ENCODE measurements around the gene SDK2.

DNA sequence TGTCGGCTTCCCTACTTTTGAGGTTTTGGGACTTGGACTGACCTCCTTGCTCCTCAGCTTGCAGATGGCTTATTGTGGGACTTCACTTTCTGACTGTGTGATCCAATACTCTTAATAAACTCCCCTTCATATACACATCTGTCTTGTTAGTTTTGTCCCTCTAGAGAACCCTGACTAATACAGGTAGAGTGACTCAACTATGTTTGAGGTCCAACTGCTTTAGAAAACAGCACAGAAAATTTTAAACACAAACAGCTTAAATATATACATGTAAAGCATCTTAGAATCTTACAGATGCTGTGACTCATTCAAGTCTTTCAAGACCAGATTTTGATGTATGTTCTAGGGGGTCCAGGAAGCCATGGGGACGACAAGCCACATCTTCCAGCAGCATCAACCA is 11.7 kb downstream of the SDK2 start:
- TF ChIP-seq CREB1 (CRISPR knock-in tag; IDR thresholded peaks at IDR 0.05; ENCODE audit: low read depth), result no peak
- TF ChIP-seq, protein P1, sequence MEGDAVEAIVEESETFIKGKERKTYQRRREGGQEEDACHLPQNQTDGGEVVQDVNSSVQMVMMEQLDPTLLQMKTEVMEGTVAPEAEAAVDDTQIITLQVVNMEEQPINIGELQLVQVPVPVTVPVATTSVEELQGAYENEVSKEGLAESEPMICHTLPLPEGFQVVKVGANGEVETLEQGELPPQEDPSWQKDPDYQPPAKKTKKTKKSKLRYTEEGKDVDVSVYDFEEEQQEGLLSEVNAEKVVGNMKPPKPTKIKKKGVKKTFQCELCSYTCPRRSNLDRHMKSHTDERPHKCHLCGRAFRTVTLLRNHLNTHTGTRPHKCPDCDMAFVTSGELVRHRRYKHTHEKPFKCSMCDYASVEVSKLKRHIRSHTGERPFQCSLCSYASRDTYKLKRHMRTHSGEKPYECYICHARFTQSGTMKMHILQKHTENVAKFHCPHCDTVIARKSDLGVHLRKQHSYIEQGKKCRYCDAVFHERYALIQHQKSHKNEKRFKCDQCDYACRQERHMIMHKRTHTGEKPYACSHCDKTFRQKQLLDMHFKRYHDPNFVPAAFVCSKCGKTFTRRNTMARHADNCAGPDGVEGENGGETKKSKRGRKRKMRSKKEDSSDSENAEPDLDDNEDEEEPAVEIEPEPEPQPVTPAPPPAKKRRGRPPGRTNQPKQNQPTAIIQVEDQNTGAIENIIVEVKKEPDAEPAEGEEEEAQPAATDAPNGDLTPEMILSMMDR (conservative IDR thresholded peaks at IDR 0.05; ENCODE audit: low read depth in 2 of 2), result no peak
- no peak for TF ChIP-seq JUNB (IDR thresholded peaks at IDR 0.05; ENCODE audit: unreplicated experiment)
- no peak for TF ChIP-seq EZH2phosphoT487 (IDR thresholded peaks at IDR 0.05; ENCODE audit: unreplicated experiment)
- no peak for TF ChIP-seq EZH2 (IDR thresholded peaks at IDR 0.05; ENCODE audit: low read depth, unreplicated experiment)
